ENCODE results near the gene FLNB. TPM values are rescaled to one million over a fixed set of nuclear protein-coding genes. Genes with fewer than 3 reads are reported as not detected.
A peak's percentile ranks its signal among the peaks of the same experiment; 100 is the strongest.

Gene FLNB
- total and polyA plus RNA-seq, 2 of the 13 experiments (the other 11 are each of a cell fraction or from before 2014, with no cell fraction given), result 106 to 130 TPM

DNA sequence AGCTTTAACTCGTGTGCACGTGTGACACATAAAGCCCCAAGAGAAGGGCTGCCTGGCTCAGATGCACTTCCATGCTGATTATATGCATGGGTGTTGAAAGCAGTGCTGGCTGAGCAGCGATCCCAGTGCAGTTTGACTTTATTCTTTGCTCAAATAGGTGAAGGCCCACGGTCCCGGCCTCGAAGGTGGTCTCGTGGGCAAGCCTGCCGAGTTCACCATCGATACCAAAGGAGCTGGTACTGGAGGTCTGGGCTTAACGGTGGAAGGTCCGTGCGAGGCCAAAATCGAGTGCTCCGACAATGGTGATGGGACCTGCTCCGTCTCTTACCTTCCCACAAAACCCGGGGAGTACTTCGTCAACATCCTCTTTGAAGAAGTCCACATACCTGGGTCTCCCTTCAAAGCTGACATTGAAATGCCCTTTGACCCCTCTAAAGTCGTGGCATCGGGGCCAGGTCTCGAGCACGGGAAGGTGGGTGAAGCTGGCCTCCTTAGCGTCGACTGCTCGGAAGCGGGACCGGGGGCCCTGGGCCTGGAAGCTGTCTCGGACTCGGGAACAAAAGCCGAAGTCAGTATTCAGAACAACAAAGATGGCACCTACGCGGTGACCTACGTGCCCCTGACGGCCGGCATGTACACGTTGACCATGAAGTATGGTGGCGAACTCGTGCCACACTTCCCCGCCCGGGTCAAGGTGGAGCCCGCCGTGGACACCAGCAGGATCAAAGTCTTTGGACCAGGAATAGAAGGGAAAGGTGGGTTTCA, 114.9 kb downstream of the FLNB start:
- H3K9ac ChIP-seq (ENCODE audit: insufficient read depth, low read depth, low read length), result no peak overlapping the region
- DNase-seq (ENCODE audit: low spot score) (no peak), ATAC-seq (no peak), FAIRE-seq (no peak)
- no peak for TF ChIP-seq ZNF558 (CRISPR knock-in tag; IDR thresholded peaks at IDR 0.05; ENCODE audit: borderline replicate concordance)
- peak; percentile 69 for TF ChIP-seq RBM22 (optimal IDR thresholded peaks at IDR 0.05; ENCODE audit: low read length)
- no peaks in the 10 kb centered on the region for H3K79me2 ChIP-seq (ENCODE audit: insufficient read depth, low read length)
- no peaks in the 10 kb centered on the region for H3K27me3 ChIP-seq (ENCODE audit: control insufficient read depth in 1 of 2, insufficient read depth in 2 of 2, low read length in 2 of 2)
- no peak overlapping the region for H2AFZ ChIP-seq (ENCODE audit: low read length)
- intact Hi-C loops (cut with micrococcal nuclease; ENCODE audit: unreplicated experiment) (no loop called here), in situ Hi-C loops (cut with HindIII; ENCODE audit: extremely low pct_ligation_motif_present, low pct_unique_long_range_greater_than_20kb) (no loop called here)
- CTCF ChIA-PET (ENCODE audit: low intra/inter-chr PET ratio, low total read pairs), result no interaction called here
- POLR2A ChIA-PET, result no interaction called here
- 97% methylated on average over 34 of the region's 41 CpGs for WGBS (ENCODE audit: low lambda C conversion rate)
- no peak overlapping the region for H3K4me2 ChIP-seq (ENCODE audit: low read depth, low read length)
- H3K27ac ChIP-seq (ENCODE audit: extremely low read length, insufficient read depth, low read length), result no peak overlapping the region
- BruUV-seq (replicated peaks), result no TSS peak
- no peaks in the 10 kb centered on the region for H3K9me3 ChIP-seq (ENCODE audit: low read length)
- H3K4me1 ChIP-seq (ENCODE audit: insufficient read depth, low read length), result no peaks in the 10 kb centered on the region
- no peaks in the 10 kb centered on the region for H4K20me1 ChIP-seq (ENCODE audit: insufficient read depth, low read length)
- peaks cover 59 to 96% of the 10 kb centered on the region in 2 experiments for H3K36me3 ChIP-seq (replicated peaks in 1 of 2; ENCODE audit: control insufficient read depth in 1 of 2, insufficient read depth in 2 of 2, low read length in 2 of 2)
- no peak overlapping the region for H3K4me3 ChIP-seq (replicated peaks in 1 of 3; ENCODE audit: insufficient read depth in 1 of 3, low read depth in 2 of 3, low read length in 3 of 3)

GRCh38 chr3:58124387-58124786, 116.2 kb downstream of the FLNB start:
- ATAC-seq, result peak; percentile 66
- H3K4me2 ChIP-seq (ENCODE audit: low read depth, low read length), result no peak overlapping the region

More at GRCh38 chr3:58124387-58124786, 116.2 kb downstream of the FLNB start:
- POLR2A ChIA-PET, result no interaction called here
- DNase-seq (ENCODE audit: low spot score), result no peak
- peaks cover 3% of the 10 kb centered on the region; the same call in 1 of the 2 replicates for H4K20me1 ChIP-seq (ENCODE audit: insufficient read depth, low read length)
- H3K27ac ChIP-seq (ENCODE audit: extremely low read length, insufficient read depth, low read length), result no peak overlapping the region
- TF ChIP-seq ZNF687 (CRISPR knock-in tag; IDR thresholded peaks at IDR 0.05) (peak; percentile 39), AGO2 (optimal IDR thresholded peaks at IDR 0.05; ENCODE audit: low read depth, low read length) (peak; percentile 49), ZNF746 (CRISPR knock-in tag; IDR thresholded peaks at IDR 0.05) (0 out of 2 replicates have a peak, but pooled peaks have one; percentile 26), STAG1 (CRISPR knock-in tag; IDR thresholded peaks at IDR 0.05) (peak; percentile 17; the same call in 1 of the 2 replicates)
- TF ChIP-seq, protein P1, sequence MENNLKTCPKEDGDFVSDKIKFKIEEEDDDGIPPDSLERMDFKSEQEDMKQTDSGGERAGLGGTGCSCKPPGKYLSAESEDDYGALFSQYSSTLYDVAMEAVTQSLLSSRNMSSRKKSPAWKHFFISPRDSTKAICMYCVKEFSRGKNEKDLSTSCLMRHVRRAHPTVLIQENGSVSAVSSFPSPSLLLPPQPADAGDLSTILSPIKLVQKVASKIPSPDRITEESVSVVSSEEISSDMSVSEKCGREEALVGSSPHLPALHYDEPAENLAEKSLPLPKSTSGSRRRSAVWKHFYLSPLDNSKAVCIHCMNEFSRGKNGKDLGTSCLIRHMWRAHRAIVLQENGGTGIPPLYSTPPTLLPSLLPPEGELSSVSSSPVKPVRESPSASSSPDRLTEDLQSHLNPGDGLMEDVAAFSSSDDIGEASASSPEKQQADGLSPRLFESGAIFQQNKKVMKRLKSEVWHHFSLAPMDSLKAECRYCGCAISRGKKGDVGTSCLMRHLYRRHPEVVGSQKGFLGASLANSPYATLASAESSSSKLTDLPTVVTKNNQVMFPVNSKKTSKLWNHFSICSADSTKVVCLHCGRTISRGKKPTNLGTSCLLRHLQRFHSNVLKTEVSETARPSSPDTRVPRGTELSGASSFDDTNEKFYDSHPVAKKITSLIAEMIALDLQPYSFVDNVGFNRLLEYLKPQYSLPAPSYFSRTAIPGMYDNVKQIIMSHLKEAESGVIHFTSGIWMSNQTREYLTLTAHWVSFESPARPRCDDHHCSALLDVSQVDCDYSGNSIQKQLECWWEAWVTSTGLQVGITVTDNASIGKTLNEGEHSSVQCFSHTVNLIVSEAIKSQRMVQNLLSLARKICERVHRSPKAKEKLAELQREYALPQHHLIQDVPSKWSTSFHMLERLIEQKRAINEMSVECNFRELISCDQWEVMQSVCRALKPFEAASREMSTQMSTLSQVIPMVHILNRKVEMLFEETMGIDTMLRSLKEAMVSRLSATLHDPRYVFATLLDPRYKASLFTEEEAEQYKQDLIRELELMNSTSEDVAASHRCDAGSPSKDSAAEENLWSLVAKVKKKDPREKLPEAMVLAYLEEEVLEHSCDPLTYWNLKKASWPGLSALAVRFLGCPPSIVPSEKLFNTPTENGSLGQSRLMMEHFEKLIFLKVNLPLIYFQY (CRISPR knock-in tag; IDR thresholded peaks at IDR 0.05; ENCODE audit: borderline replicate concordance), result no peak
- H3K4me1 ChIP-seq (ENCODE audit: insufficient read depth, low read length), result no peaks in the 10 kb centered on the region
- 96% methylated on average over 4 of the region's 8 CpGs for WGBS (ENCODE audit: low lambda C conversion rate)
- no peak overlapping the region for H2AFZ ChIP-seq (ENCODE audit: low read length)
- H3K9ac ChIP-seq (ENCODE audit: insufficient read depth, low read depth, low read length), result no peak overlapping the region
- H3K9me3 ChIP-seq (ENCODE audit: low read length), result no peaks in the 10 kb centered on the region
- no peaks in the 10 kb centered on the region for H3K27me3 ChIP-seq (ENCODE audit: control insufficient read depth in 1 of 2, insufficient read depth in 2 of 2, low read length in 2 of 2)
- H3K79me2 ChIP-seq (ENCODE audit: insufficient read depth, low read length), result peaks cover 3% of the 10 kb centered on the region
- no peak for FAIRE-seq
- peaks cover 52 to 94% of the 10 kb centered on the region in 2 experiments for H3K36me3 ChIP-seq (replicated peaks in 1 of 2; ENCODE audit: control insufficient read depth in 1 of 2, insufficient read depth in 2 of 2, low read length in 2 of 2)
- intact Hi-C loops (cut with micrococcal nuclease; ENCODE audit: unreplicated experiment) (no loop called here), in situ Hi-C loops (cut with HindIII; ENCODE audit: extremely low pct_ligation_motif_present, low pct_unique_long_range_greater_than_20kb) (no loop called here)
- H3K4me3 ChIP-seq (replicated peaks in 1 of 3; ENCODE audit: insufficient read depth in 1 of 3, low read depth in 2 of 3, low read length in 3 of 3), result no peak overlapping the region
- no TSS peak for BruUV-seq (replicated peaks)
- CTCF ChIA-PET (ENCODE audit: low intra/inter-chr PET ratio, low total read pairs), result no interaction called here
